Measurements from ENCODE around the gene CREB3L2. TPM values are rescaled to one million over a fixed set of nuclear protein-coding genes. Genes with fewer than 3 reads are reported as not detected.

Gene CREB3L2
- total and polyA plus RNA-seq, 4 donors: 7.4 to 89.1 (median 44.0) TPM

DNA sequence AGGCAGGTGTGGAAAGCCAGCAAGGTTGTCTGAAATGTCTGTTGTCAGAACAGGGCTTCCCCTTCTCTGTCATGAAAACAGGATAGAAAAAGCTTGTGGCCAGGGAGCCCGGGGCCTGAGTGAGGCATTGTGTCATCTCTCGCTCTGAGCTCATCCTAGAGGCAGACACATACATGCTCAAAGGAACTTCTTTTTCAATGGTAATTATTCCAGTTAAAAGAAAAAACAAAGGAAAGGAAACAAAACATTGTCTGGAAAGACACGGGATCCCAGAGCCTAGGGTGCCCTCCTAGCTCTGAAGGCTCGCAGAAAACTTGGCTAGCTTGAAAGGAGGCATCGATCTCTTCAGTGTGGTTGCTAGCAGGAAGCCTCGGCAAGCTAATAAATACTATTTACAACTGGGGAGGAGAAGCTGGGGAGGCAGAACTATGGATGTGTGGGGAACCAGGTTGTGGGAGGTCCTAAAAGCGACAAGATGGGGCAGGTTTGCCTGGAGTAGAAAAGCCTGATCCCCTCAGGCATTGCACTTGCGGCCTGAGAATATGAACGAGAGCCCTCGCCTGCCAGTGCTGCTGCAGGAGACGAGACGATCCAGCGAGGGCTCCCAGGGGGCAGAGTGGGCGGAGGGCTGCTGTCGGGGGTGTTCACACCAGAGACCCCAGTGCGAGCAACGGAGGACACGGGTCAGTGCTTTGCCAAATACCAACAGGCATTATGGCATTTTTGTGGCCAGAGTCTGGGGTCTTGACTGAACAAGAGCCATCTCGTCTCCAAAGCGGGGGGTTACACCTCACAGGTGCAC lies 122.3 kb downstream of the CREB3L2 start:
- 86 to 90% methylated on average over 20 of the region's 20 CpGs for whole genome bisulfite sequencing, 2 donors
- no peak overlapping the region for H3K9ac ChIP-seq (ENCODE audit: insufficient read depth in 1 of 2, low read length in 2 of 2)
- DNase-seq: no peak
- H3K4me3 ChIP-seq: no peak overlapping the region
- H3K27me3 ChIP-seq (ENCODE audit: control insufficient read depth in 3 of 3, insufficient read depth in 3 of 3, low read length in 2 of 3): no peaks in the 10 kb centered on the region
- peaks cover 0 to 5% (median 2%) of the 10 kb centered on the region in 4 donors for H3K9me3 ChIP-seq (ENCODE audit: control insufficient read depth in 4 of 4, insufficient read depth in 3 of 4, low read length in 3 of 4)
- peak overlapping the region in 1 of 2 donors; percentile 28 for H3K27ac ChIP-seq (ENCODE audit: low read depth in 1 of 2, low read length in 1 of 2)
- ATAC-seq (ENCODE audit: insufficient read depth, low FRiP score): no peak
- peaks cover 2 to 32% (median 11%) of the 10 kb centered on the region in 5 donors for H3K4me1 ChIP-seq (ENCODE audit: control insufficient read depth in 5 of 5, insufficient read depth in 5 of 5, low read length in 5 of 5)
- no peak for TF ChIP-seq CTCF (IDR thresholded peaks at IDR 0.05; ENCODE audit: control extremely low read depth, extremely low read depth)
- peaks cover 0 to 38% (median 25%) of the 10 kb centered on the region in 4 donors for H3K36me3 ChIP-seq (ENCODE audit: control insufficient read depth in 4 of 4, insufficient read depth in 4 of 4, low read length in 4 of 4)

DNA sequence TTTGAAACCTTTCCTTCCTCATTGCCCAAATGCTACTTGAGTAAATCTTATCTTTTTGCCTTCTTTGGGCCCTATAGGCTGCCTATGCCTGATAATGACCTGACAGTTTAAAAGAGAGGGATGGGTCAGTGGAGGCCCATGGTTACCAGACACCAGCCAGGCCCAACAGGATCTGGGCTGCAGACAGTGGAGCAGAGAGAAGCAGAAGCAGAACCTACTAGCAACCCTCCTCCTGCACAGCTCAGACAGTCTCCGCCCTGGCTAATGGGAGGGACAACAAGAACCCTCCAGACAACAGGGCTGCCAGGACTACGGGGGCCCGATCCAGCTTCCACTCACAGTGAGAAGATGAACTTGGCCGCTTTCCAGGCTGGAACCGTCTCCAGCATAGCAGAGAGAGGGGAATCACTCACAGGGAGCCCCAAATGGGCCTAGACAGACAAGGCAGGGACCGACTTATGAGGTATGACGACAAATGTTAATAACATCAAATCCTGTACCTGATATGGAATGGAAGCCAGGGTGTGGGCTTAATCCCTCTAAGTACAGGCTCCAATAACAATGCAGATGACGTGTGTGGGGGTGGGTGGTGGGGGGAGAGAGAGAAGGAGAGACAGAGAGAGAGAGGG lies 123.4 kb downstream of the CREB3L2 start:
- H3K27ac ChIP-seq (ENCODE audit: low read depth in 1 of 2, low read length in 1 of 2): no peak overlapping the region
- H3K4me1 ChIP-seq (ENCODE audit: control insufficient read depth in 5 of 5, insufficient read depth in 5 of 5, low read length in 5 of 5): peaks cover 2 to 41% (median 17%) of the 10 kb centered on the region in 5 donors
- peak; percentile 74 to 84 (median 76) for DNase-seq
- peaks cover 0 to 5% (median 2%) of the 10 kb centered on the region in 4 donors for H3K9me3 ChIP-seq (ENCODE audit: control insufficient read depth in 4 of 4, insufficient read depth in 3 of 4, low read length in 3 of 4)
- H3K4me3 ChIP-seq: no peak overlapping the region
- no peaks in the 10 kb centered on the region for H3K27me3 ChIP-seq (ENCODE audit: control insufficient read depth in 3 of 3, insufficient read depth in 3 of 3, low read length in 2 of 3)
- no peak overlapping the region for H3K9ac ChIP-seq (ENCODE audit: insufficient read depth in 1 of 2, low read length in 2 of 2)
- 72 to 83% methylated on average over 8 of the region's 8 CpGs for WGBS, 2 donors
- no peak for TF ChIP-seq CTCF (IDR thresholded peaks at IDR 0.05; ENCODE audit: control extremely low read depth, extremely low read depth)
- ATAC-seq (ENCODE audit: insufficient read depth, low FRiP score): no peak
- peaks cover 0 to 43% (median 23%) of the 10 kb centered on the region in 4 donors for H3K36me3 ChIP-seq (ENCODE audit: control insufficient read depth in 4 of 4, insufficient read depth in 4 of 4, low read length in 4 of 4)

GRCh38 chr7:137877027-137877675 lies 124.7 kb downstream of the CREB3L2 start:
- no peak for TF ChIP-seq CTCF (IDR thresholded peaks at IDR 0.05; ENCODE audit: control extremely low read depth, extremely low read depth)
- Histone ChIP-seq H3K27ac (ENCODE audit: low read depth in 1 of 2, low read length in 1 of 2) (no peak overlapping the region), H3K36me3 (ENCODE audit: control insufficient read depth in 4 of 4, insufficient read depth in 4 of 4, low read length in 4 of 4) (peaks cover 0 to 42% (median 19%) of the 10 kb centered on the region in 4 donors), H3K27me3 (ENCODE audit: control insufficient read depth in 3 of 3, insufficient read depth in 3 of 3, low read length in 2 of 3) (no peaks in the 10 kb centered on the region), H3K4me1 (ENCODE audit: control insufficient read depth in 5 of 5, insufficient read depth in 5 of 5, low read length in 5 of 5) (peaks cover 3 to 41% (median 17%) of the 10 kb centered on the region in 5 donors), H3K9me3 (ENCODE audit: control insufficient read depth in 4 of 4, insufficient read depth in 3 of 4, low read length in 3 of 4) (peaks cover 0 to 4% (median 2%) of the 10 kb centered on the region in 4 donors), H3K4me3 (no peak overlapping the region), H3K9ac (ENCODE audit: insufficient read depth in 1 of 2, low read length in 2 of 2) (no peak overlapping the region)
- ATAC-seq (ENCODE audit: insufficient read depth, low FRiP score): no peak
- 69 to 78% methylated on average over 5 of the region's 5 CpGs for WGBS, 2 donors
- peak; percentile 59 to 77 (median 76) for DNase-seq
